Central memory CD4-positive, alpha-beta T cell (primary cell): Measurements from ENCODE around the gene TARDBP.
"Not testable (repeated sequence)": the region's sequence is repeated elsewhere in the genome, so short reads cannot be mapped to it uniquely, and the experiment has no call there.

ENCODE experiments used
- DNase-seq: peaks from one replicate; pipeline ENCODE4 v3.0.0; 2022

Gene TARDBP

DNA sequence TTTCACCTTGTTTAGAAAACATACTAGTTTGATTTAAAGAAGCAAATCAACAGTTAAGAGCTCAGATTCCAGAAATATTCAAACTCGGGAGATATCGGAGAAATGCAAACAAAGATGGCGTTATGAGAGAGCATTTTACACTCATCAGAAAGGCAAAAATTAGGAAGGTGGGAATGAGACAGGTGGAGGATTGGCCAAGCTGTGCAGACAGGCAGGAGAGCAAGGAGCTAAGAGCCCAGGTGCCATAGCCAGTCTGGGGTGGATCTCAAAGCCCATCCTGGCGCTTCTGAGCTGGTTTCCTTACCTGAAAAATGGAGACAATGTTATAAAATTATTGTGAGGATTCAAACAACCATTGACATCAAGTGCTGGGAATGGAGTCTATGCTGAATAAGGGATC lies 19.6 kb upstream of the TARDBP start:
- no peak for DNase-seq

- no peak for DNase-seq
Observed at GRCh38 chr1:10996100-10996499, 16.4 kb upstream of the TARDBP start.

GRCh38 chr1:11000526-11000925 lies 11.9 kb upstream of the TARDBP start:
- DNase-seq: no peak

GRCh38 chr1:11013160-11013531 lies 692 bp downstream of the TARDBP start:
- DNase-seq: no peak

DNA sequence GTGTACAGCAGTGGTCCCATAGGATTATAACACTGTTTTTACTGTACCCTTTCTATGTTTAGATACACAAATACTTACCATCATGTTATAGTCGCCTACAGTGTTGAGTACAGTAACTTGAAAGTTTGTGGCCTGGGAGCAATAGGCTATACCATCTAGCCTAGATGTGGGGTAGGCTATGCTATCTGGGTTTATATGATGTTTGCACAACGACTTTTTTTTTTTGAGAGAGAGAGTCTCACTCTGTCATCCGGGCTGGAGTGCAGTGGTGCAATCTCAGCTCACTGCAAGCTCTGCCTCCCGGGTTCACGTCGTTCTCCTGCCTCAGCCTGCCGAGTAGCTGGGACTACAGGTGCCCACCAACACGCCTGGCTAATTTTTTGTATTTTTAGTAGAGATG lies 6.9 kb downstream of the TARDBP start:
- DNase-seq: not testable (repeated sequence)

DNA sequence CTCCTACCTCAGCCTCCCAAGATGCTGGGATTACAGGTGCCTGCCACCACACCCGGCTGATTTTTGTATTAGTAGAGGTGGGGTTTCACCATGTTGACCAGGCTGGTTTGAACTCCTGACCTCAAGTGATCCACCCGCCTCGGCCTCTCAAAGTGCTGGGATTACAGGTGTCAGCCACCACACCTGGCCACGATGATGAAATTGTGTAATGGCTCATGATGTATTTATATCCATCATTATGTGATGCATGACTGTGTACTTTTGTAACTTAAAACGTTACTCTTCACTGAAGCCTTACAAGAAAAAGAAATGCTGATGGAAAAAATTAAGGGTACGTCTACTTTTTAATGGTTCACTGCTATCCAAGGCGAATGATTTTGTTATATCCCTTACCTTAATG lies 7.5 kb downstream of the TARDBP start:
- DNase-seq: no peak

DNA sequence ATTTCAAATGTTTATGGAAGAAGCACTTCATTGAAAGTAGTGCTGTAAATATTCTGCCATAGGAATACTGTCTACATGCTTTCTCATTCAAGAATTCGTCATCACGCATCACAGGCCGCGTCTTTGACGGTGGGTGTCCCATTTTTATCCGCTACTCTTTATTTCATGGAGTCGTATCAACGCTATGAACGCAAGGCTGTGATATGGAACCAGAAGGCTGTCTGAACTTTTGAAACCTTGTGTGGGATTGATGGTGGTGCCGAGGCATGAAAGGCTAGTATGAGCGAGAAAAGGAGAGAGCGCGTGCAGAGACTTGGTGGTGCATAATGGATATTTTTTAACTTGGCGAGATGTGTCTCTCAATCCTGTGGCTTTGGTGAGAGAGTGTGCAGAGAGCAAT lies 10.7 kb downstream of the TARDBP start:
- DNase-seq: no peak

DNA sequence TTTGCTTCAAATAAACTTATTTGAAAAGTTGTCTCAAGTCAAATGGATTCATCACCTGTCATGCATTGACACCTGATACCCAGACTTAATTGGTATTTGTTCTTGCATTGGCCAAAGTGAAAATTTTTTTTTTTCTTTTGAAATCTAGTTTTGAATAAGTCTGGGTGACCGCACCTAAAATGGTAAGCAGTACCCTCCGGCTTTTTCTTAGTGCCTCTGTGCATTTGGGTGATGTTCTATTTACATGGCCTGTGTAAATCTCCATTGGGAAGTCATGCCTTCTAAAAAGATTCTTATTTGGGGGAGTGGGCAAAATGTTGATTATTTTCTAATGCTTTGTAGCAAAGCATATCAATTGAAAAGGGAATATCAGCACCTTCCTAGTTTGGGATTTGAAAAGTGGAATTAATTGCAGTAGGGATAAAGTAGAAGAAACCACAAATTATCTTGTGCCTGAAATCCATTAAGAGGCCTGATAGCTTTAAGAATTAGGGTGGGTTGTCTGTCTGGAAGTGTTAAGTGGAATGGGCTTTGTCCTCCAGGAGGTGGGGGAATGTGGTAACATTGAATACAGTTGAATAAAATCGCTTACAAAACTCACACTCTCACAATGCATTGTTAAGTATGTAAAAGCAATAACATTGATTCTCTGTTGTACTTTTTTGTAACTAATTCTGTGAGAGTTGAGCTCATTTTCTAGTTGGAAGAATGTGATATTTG lies 11.9 kb downstream of the TARDBP start:
- no peak for DNase-seq

- DNase-seq: no peak
Observed at GRCh38 chr1:11024874-11025203, 12.4 kb downstream of the TARDBP start.

DNA sequence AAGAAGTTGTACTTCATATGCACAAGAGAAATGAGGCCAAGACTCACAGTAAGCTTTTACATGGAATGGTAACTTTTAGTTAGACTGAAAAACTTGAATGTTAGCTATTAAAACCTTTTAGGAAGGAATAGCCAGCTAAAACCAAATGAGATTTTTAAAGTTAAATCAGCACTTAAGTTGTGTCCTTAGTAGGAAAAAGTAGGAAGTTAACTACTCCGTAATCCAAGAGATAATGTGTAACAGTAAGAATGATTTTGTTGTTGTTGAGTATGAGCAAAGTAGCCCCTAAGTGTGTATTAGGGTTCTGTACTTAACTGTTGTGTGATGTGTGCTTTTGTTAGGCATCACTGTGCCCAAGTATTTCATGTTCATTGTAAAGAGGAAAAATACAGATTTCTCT lies 13.2 kb downstream of the TARDBP start:
- no peak for DNase-seq

DNA sequence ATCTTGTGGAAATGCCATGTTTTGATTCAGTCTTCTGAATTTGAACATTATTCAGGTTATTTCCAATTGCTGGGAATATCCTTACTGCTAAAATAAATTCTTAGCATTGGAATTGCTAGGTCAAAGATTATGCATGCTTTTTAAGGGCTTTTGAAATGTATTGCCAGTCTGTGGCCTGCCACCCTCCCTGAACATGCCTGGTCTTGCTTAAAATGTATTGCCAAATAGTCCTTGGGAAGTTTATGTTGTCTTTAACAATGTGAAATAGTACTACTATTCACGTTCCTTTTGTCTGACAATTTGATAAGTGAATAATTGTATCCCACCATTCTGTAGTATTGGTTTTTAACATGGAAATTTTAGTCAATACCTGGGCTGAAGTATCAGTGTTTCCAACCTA lies 13.6 kb downstream of the TARDBP start:
- no peak for DNase-seq

DNA sequence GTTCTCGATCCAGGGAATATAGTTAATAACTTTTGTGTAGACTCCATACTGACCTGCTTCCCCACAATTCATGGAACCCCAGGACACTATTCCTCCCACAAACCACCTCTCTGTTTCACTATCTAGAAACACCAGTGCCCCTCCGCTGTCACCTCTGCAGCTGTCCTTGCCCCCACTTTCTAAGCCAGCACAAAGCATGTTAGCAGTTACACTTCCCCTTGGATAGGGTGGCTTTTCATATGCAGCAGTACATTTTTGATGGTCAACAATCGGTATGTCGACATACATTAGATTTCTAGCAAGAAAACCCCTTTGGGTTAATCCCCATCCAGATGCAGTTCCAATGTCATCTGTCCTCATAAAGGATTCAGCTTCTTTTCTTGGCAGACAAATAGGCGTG lies 14.4 kb downstream of the TARDBP start:
- no peak for DNase-seq

DNA sequence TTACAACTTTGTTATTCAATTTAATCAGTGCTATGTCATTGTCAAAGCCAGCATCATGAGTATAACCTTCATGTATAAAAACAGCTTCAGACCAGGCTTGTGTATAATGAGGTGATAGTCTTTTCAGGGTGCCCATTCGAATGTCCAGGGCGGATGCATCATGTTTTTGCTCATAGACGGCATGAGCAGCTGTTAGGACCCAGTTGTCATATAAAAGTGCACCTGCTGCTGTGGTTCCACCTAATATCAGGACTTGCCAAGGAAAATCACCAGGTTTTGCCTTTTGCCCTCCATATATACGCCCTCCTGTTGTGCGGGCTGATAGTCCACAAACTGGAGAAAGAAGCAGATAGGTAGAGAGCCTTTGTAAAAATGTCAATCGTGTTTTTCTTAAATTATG lies 14.9 kb downstream of the TARDBP start:
- no peak for DNase-seq

- no peak for DNase-seq
Observed at GRCh38 chr1:11028018-11028417, 15.6 kb downstream of the TARDBP start.

DNA sequence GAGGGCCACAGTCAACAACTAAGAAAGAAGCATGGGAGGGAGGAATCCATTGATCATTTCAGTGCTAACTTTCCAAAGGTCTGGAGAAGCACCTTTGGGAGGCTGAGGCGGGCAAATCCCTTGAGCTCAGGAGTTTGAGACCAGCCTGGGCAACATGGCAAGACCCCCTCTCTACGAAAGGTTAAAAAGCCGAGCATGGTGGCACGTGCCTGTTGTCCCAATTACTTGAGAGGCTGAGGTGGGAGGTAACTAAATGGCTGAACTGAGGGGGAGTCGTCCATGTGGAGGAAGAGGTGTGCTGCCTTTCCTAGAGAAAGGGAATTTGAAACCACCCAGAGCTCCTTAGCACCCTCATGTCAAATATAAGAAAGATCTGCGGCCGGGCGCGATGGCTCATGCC lies 18.4 kb downstream of the TARDBP start:
- no peak for DNase-seq

GRCh38 chr1:11031624-11032262 lies 19.3 kb downstream of the TARDBP start:
- no peak for DNase-seq

DNA sequence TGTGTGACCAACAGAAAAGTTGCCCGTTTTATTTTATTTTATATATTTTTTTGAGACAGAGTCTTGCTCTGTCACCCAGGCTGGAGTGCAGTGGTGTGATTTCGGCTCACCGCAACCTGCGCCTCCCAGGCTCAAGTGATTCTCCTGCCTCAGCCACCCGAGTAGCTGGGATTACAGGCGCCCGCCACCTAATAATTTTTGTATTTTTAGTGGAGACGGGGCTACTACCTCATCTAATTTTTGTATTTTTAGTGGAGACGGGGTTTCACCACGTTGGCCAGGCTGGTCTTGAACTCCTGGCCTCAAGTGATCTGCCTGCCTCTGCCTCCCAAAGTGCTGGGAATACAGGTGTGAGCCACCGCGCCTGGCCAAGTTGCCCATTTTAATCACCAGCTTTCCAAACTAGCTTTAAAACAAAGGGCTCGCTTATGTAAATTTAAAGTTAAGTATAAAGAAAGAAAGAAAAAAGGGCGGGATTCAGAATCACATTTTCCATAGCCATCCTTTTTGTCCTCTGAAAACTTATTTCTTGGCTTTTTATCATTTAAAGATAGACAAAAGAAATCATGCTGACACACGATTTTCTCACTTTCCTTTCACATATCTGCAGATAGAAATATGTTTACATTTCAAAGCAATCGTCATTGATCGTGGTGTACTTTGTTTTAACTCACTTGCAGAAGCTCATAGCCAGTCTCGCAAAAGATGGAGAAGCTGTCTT lies 24.7 kb downstream of the TARDBP start:
- DNase-seq: not testable (repeated sequence)

GRCh38 chr1:11037740-11038182 lies 25.3 kb downstream of the TARDBP start:
- peak; percentile 80 for DNase-seq

- no peak for DNase-seq
Observed at GRCh38 chr1:11039351-11040104, 27.1 kb downstream of the TARDBP start.

GRCh38 chr1:11040105-11040429 lies 27.6 kb downstream of the TARDBP start:
- not testable (repeated sequence) for DNase-seq

GRCh38 chr1:11041048-11041447 lies 28.6 kb downstream of the TARDBP start:
- DNase-seq: no peak

DNA sequence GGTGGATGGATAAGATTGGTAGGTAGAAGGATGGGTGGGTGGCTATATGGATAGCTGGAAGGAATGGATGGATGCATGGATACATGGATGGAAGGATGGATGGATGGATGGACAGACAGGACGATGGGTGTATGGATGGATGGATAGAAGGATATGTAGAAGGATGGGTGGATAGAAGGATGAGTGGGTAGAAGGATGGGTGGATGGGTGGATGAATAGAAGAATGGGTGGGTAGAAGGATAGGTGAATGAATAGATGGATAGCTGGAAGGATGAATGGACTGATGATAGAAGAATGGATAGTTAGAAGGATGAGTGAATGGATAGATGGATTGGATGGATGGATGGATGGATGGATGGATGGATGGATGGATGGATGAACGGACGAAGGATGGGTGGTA lies 29.6 kb downstream of the TARDBP start:
- DNase-seq: no peak

DNA sequence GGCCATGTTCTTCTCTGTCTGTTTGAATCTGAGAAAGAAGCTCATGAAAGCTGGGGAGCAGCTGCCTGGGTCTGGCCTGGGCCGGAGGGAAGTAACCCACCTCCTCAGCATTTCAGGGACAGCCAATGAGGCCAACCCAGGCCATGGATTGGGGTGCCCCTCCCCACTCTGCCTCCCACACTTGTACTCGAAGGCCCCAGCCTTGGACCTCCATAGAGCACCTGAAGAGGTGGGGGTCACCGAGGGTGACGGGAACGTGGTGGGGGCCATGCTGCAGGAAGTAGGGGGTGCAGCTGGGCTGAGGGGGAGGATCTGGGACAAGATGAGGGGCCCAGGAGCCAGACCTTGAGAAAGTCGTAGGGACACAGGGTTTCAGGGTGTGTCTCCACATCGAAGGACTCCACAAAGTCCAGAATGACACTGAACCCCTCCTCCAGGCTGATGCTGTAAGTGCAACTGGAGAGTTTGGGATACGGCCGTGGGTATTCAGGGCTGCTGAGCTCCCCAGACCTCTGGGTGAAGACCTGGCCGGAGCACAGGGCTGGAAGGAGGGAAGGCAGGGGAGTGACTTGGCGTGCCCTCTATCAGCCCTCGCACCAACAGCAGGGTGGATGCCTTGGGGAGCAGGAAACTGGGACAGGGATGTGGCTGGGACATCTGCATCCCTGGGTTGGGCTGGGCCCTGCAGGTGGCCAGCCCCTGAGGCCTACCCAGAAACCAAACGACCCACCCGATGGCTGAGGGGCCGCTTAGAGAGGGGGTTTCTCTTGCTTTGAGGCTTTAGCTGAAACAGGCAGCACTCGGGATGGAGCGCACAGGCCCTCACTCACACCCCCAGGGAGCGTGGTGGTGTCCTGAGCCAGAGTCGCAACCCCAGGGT lies 30.8 kb downstream of the TARDBP start:
- DNase-seq: no peak
